ENCODE data around the gene FOXQ1. TPM values are rescaled to one million over a fixed set of nuclear protein-coding genes. Genes with fewer than 3 reads are reported as not detected.

Gene FOXQ1
- polyA plus RNA-seq, 4 donors = 0.54 to 2.5 (median 1.5) TPM

- WGBS, 3 donors = 44 to 47% (median 46%) methylated on average over 16 of the region's 16 CpGs
- Histone ChIP-seq H3K27ac (ENCODE audit: low read depth in 1 of 3, low read length in 2 of 3) (peak overlapping the region in 1 of 3 donors; percentile 32), H3K4me3 (ENCODE audit: low read depth in 1 of 3, low read length in 3 of 3) (no peak overlapping the region), H3K4me1 (ENCODE audit: control insufficient read depth in 3 of 3, insufficient read depth in 2 of 3, low read depth in 1 of 3, low read length in 2 of 3) (no peaks in the 10 kb centered on the region), H3K27me3 (ENCODE audit: control insufficient read depth in 3 of 3, insufficient read depth in 3 of 3, low read length in 3 of 3) (peaks cover 0 to 30% (median 2%) of the 10 kb centered on the region in 3 donors), H3K9me3 (ENCODE audit: control insufficient read depth in 2 of 2, insufficient read depth in 1 of 2, low read depth in 1 of 2, low read length in 1 of 2) (no peaks in the 10 kb centered on the region), H3K36me3 (ENCODE audit: control insufficient read depth in 3 of 3, insufficient read depth in 2 of 3, low read depth in 1 of 3, low read length in 3 of 3) (no peaks in the 10 kb centered on the region)
- FAIRE-seq = no peak
- DNase-seq = peak in 1 of 2 donors; percentile 10
Observed at GRCh38 chr6:1363729-1364572, 52.1 kb downstream of the FOXQ1 start.

Other genes starting within 250 kb of the FOXQ1 start
- 10 to 100 TPM in 1 of 4 donors, 1 to 10 TPM in 2, under 1 TPM in 1; 0.45 to 23.3 (median 8.3) TPM for gene FOXF2, start 77.5 kb downstream of the FOXQ1 start, polyA plus RNA-seq

Data from small intestine (tissue), 7 donors.